HG02852 (cell line): ENCODE results near the gene TLR7.

ENCODE experiments used
- ATAC-seq: cut with Tn5 transposase; IDR thresholded peaks from one replicate; pipeline ENCODE4 v1.9.1; 2021; ENCODE audit warnings: mild to moderate bottlenecking, moderate library complexity; ENCODE audit not compliant: unreplicated experiment

Gene TLR7

GRCh38 chrX:12922599-12922919 is 55.7 kb downstream of the TLR7 start:
- no peak for ATAC-seq

DNA sequence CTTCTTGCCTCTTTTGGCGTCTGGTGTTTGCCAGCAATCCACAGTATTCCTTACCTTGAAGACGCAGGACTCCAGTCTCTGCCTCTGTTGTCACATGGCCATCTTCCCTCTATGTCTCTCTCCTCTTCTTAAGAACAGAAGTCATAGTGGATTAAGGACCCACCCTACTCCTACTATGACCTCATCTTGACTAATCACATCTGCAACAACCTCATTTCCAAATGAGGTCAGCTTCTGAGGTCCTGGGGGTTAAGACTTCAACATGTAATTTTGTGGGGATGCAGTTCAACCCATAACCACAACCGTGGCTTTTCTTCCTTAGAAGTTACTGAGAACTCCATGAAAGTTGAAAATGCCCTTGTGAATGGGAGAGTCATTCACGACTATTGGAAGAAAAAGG is 62.8 kb downstream of the TLR7 start:
- ATAC-seq, result no peak

DNA sequence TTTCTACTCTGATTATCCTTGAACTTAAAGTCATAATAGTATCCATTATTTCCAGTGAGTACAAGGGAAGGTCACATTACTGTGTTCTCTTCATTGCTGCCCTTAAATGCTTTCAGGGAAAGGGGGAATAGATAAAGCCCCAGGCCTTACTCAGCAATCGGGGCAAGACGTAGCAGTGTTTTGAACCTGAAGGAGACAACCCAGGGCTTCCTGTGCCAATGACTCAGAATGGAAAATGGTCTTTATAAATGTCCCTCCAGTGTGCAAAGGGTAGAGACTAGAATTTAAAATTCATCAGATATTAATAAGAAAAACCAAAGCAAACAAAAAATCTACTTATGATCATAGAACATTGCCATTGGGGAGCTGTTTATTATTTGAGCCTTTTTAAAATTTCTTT is 63.3 kb downstream of the TLR7 start:
- ATAC-seq, result no peak

DNA sequence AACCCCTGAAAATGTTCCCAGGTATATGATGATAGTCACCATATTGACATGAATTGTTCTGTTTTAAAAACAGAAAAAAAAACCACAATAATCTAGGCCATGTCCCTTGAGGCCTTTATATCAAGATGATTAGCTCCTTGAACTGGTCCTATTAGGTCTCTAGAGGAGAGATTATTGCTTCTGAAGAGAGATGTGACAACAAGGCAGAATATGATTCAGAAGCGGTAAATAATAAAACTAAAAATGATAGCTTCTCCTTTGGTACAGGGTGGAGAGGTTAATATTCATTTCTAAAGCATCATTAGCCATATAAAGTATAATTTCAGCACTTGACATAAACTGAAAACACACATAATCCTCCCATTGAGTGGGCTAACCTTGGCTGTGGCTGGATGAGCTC is 65.4 kb downstream of the TLR7 start:
- ATAC-seq, result no peak

GRCh38 chrX:12934850-12935249 is 68.0 kb downstream of the TLR7 start:
- ATAC-seq, result no peak

- ATAC-seq, result no peak
Observed at GRCh38 chrX:12936947-12937346, 70.1 kb downstream of the TLR7 start.
